ENCODE measurements around the gene DOK3. TPM values are rescaled to one million over a fixed set of nuclear protein-coding genes. Genes with fewer than 3 reads are reported as not detected.
A peak's percentile ranks its signal among the peaks of the same experiment; 100 is the strongest.

DOK3 gene
- total RNA-seq, 1 experiment from 2014 or later, result 8.0 TPM

GRCh38 chr5:177519463-177520235 lies 10.0 kb upstream of the DOK3 start:
- CTCF ChIA-PET, result no interaction called here
- intact Hi-C loops (cut with micrococcal nuclease), result no loop called here
- peak overlapping the region; percentile 33 for H3K9ac ChIP-seq (ENCODE audit: low read length)
- H3K36me3 ChIP-seq (ENCODE audit: control insufficient read depth in 1 of 2, insufficient read depth in 2 of 2, low read length in 2 of 2), result peaks cover 15 to 41% of the 10 kb centered on the region in 2 experiments; a peak in 3 of 4 replicates
- peak overlapping the region; percentile 60 for H3K4me2 ChIP-seq (ENCODE audit: low read length)
- BruUV-seq (replicated peaks), result no TSS peak
- H3K4me1 ChIP-seq (ENCODE audit: control insufficient read depth in 1 of 2, insufficient read depth in 2 of 2, low read length in 2 of 2), result peaks cover 11 to 24% of the 10 kb centered on the region in 2 experiments; a peak in 3 of 4 replicates
- H3K79me2 ChIP-seq (ENCODE audit: insufficient read depth, low read length), result peaks cover 28% of the 10 kb centered on the region
- no peaks in the 10 kb centered on the region for H3K27me3 ChIP-seq (ENCODE audit: insufficient read depth, low read length)
- no peak for ATAC-seq
- no peak overlapping the region for H2AFZ ChIP-seq (ENCODE audit: low read depth, low read length, poor library complexity, severe bottlenecking)
- TF ChIP-seq CTCF (IDR thresholded peaks at IDR 0.05 in 2 of 3, conservative IDR thresholded peaks at IDR 0.05 in 1 of 3; ENCODE audit: borderline replicate concordance in 1 of 3, insufficient read depth in 1 of 3, low read depth in 2 of 3, low read length in 2 of 3), result no peak
- no peak for TF ChIP-seq POLR2A (IDR thresholded peaks at IDR 0.05; ENCODE audit: borderline replicate concordance, extremely low read depth, insufficient read depth, insufficient read length)
- no peak for TF ChIP-seq ZNF274 (IDR thresholded peaks at IDR 0.05; ENCODE audit: low read depth, low read length)
- TF ChIP-seq ATF3 (IDR thresholded peaks at IDR 0.05), result no peak
- no peak for TF ChIP-seq CBX3 (IDR thresholded peaks at IDR 0.05; ENCODE audit: low read depth)
- TF ChIP-seq MAX (IDR thresholded peaks at IDR 0.05), result no peak
- TF ChIP-seq ZFX (IDR thresholded peaks at IDR 0.05), result no peak
- TF ChIP-seq EZH2phosphoT487 (IDR thresholded peaks at IDR 0.05; ENCODE audit: borderline replicate concordance), result no peak
- no peak for TF ChIP-seq ZBTB33 (IDR thresholded peaks at IDR 0.05; ENCODE audit: extremely low read depth, insufficient replicate concordance, low read length)
- no peak for TF ChIP-seq EZH2 (IDR thresholded peaks at IDR 0.05)
- TF ChIP-seq RAD21 (IDR thresholded peaks at IDR 0.05; ENCODE audit: low read depth), result no peak
- no peak for TF ChIP-seq JUND (IDR thresholded peaks at IDR 0.05)
- no peak for TF ChIP-seq FOSL1 (IDR thresholded peaks at IDR 0.05; ENCODE audit: low read depth)
- TF ChIP-seq CEBPB (IDR thresholded peaks at IDR 0.05; ENCODE audit: low read depth), result no peak
- TF ChIP-seq YY1 (IDR thresholded peaks at IDR 0.05; ENCODE audit: extremely low read depth, insufficient replicate concordance, low read depth, low read length), result no peak
- TF ChIP-seq SRF (IDR thresholded peaks at IDR 0.05; ENCODE audit: low read depth), result no peak
- no peak for TF ChIP-seq TCF7L2 (IDR thresholded peaks at IDR 0.05; ENCODE audit: borderline replicate concordance, extremely low read depth, insufficient read depth, insufficient read length)
- no peak for TF ChIP-seq EGR1 (IDR thresholded peaks at IDR 0.05; ENCODE audit: low read depth)
- RAD21 ChIA-PET (ENCODE audit: low non-redundant PET in 1 of 2, low total read pairs in 2 of 2, uncharacterized antibody in 2 of 2, unreplicated experiment in 2 of 2), result no interaction called here
- H3K9me3 ChIP-seq (ENCODE audit: control insufficient read depth in 1 of 2, insufficient read depth in 1 of 2, low read depth in 1 of 2, low read length in 2 of 2), result no peaks in the 10 kb centered on the region
- no peaks in the 10 kb centered on the region for H4K20me1 ChIP-seq (ENCODE audit: insufficient read depth)
- peak overlapping the region in 1 of 2 experiments; percentile 35; a peak in 2 of 4 replicates for H3K4me3 ChIP-seq (replicated peaks in 1 of 2; ENCODE audit: low read depth in 1 of 2, low read length in 2 of 2)
- peak overlapping the region; percentile 12; the same call in 1 of the 2 replicates for H3K27ac ChIP-seq (ENCODE audit: low read depth, low read length)
- POLR2A ChIA-PET, result no interaction called here
- no peaks in the 10 kb centered on the region for H3K9me2 ChIP-seq (ENCODE audit: insufficient read depth)
- DNase-seq (ENCODE audit: low read depth, low spot score), result no peak
